Thyroid gland (tissue), 4 donors: ENCODE results near the gene MYT1.

Source experiments
- CTCF ChIP-seq, 6 experiments: fragments of 200-600 bp in 3 of 6; fragments of 450-650 bp in 3 of 6; sonication (generic) in 3 of 6; IDR thresholded peaks; one replicate each; pipeline ENCODE4 v1.5.1; 2016 to 2019; ENCODE audit warnings: antibody characterized with exemption in 6 of 6, mild to moderate bottlenecking in 2 of 6, inconsistent platforms in 1 of 6, moderate library complexity in 1 of 6
- POLR2A ChIP-seq, 2 donors: fragments of 450-650 bp; IDR thresholded peaks; one replicate each; pipeline ENCODE4 v1.6.1; 2017; ENCODE audit warnings: antibody characterized with exemption in 2 of 2, mild to moderate bottlenecking in 2 of 2, moderate library complexity in 1 of 2

- no peak for TF ChIP-seq CTCF (IDR thresholded peaks at IDR 0.05)
- TF ChIP-seq POLR2A (IDR thresholded peaks at IDR 0.05) = no peak
Measured at GRCh38 chr20:64184795-64185194, 20.5 kb downstream of the MYT1 start.
